ENCODE results near the gene AICDA.

Gene AICDA

GRCh38 chr12:8553088-8553627, 59.5 kb downstream of the AICDA start:
- DNase-seq = no peak

All from DMS79 (cell line).